ENCODE data around the gene SHMT2.

GRCh38 chr12:57248934-57249742 is 19.6 kb downstream of the SHMT2 start:
- no peak for TF ChIP-seq CTCF (IDR thresholded peaks at IDR 0.05)
- TF ChIP-seq POLR2A (IDR thresholded peaks at IDR 0.05) = no peak
